Peyer's patch (tissue), 4 donors: ENCODE results near the gene GRK2.

Experiments used
- POLR2A ChIP-seq, 2 donors: fragments of 450-650 bp; IDR thresholded peaks; one replicate each; pipeline ENCODE4 v1.5.1; 2017; ENCODE audit warnings: antibody characterized with exemption in 2 of 2, mild to moderate bottlenecking in 2 of 2, moderate library complexity in 2 of 2
- TF ChIP-seq, protein P1 (sequence below), 6 experiments: fragments of 450-650 bp in 4 of 6; fragments of 200-600 bp in 2 of 6; sonication (generic) in 1 of 6; IDR thresholded peaks; one replicate each; pipeline ENCODE4 v1.5.1; 2017 to 2019; ENCODE audit warnings: antibody characterized with exemption in 6 of 6, mild to moderate bottlenecking in 3 of 6, moderate library complexity in 1 of 6

DNA sequence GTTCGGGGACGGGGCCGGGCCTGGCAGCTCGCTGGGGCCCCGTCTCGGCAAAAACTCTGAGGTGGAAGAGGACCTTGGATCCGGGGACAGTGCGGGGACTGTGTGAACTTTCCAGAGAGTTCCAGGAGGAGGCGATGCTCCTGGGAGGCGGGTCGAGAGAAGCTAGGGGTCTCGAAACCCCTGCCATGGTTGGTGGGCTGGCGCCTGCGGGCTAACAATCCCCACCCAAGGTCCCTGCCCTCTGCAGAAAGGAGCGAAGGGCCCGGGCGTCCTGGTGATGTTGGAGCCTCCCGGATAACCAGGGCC is 4.7 kb upstream of the GRK2 start:
- TF ChIP-seq, protein P1, sequence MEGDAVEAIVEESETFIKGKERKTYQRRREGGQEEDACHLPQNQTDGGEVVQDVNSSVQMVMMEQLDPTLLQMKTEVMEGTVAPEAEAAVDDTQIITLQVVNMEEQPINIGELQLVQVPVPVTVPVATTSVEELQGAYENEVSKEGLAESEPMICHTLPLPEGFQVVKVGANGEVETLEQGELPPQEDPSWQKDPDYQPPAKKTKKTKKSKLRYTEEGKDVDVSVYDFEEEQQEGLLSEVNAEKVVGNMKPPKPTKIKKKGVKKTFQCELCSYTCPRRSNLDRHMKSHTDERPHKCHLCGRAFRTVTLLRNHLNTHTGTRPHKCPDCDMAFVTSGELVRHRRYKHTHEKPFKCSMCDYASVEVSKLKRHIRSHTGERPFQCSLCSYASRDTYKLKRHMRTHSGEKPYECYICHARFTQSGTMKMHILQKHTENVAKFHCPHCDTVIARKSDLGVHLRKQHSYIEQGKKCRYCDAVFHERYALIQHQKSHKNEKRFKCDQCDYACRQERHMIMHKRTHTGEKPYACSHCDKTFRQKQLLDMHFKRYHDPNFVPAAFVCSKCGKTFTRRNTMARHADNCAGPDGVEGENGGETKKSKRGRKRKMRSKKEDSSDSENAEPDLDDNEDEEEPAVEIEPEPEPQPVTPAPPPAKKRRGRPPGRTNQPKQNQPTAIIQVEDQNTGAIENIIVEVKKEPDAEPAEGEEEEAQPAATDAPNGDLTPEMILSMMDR (IDR thresholded peaks at IDR 0.05): no peak
- no peak for TF ChIP-seq POLR2A (IDR thresholded peaks at IDR 0.05)
